CD4-positive, alpha-beta T cell treated with Interleukin-10 for 1 hour (primary cell): ENCODE data around the gene GP1BB.

ENCODE experiments used
- DNase-seq: peaks from one replicate; pipeline ENCODE4 v3.0.0-alpha.2; 2020

GP1BB gene

GRCh38 chr22:19727310-19728150, 4.2 kb downstream of the GP1BB start:
- no peak for DNase-seq

DNA sequence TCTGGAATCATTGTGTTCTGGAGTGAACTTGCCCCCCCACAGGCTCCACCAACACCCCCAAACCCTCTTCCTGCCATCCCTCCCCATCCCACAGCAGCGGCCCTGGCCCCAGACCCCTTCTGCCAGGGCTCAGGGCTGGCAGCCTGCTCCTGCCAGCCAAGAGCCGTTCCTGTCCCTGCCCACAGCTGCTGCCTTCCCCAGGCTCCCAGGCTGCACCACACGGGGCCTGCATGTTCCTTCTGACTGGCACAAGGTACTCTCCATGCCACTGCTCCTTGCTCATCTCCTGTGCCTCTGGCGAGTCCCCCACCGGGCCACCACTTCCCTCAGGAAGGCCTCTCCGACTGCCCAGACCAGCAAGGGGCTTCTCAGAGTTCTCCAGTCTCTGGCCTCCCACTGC, 4.9 kb downstream of the GP1BB start:
- no peak for DNase-seq

DNA sequence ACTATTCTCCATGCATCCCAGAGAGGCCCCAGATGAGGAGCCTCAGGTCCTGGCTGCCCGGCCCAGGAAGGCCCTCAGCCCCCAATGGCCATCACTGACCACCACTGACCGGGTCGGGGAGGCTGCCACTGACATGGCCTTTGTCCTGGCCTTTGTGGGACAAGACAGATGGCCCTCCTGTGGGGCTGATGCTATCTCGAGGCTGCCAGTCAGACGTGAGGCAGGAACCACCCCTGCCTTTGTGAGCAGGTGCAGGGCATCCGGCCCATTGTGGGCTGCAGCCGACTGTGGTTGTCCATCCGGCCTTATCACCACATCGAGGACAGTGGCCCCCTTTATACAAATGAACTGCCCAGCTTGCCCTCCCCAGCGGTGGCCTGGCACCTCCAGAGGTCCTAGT, 5.5 kb downstream of the GP1BB start:
- DNase-seq = no peak

- DNase-seq = no peak
Observed at GRCh38 chr22:19729507-19729906, 6.2 kb downstream of the GP1BB start.

DNA sequence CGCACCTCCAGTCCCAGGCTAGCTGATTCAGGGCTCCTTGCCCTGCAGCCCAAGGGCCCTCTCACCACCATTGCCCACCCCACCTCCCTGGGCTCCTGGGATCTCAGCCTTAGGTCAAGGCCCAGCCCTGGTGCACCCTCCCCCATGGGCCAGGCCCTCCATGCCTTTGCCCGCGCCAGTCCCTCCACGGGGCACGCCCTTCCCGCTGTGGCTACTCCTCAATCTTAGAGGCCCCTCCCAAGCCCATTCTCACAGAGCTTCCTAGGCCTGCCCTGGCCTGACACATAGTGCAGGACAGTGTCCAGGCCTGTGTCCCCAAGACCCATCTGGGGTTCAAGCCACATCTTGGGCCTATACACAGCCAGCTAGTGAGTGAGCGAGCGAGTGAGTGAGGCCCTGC, 6.9 kb downstream of the GP1BB start:
- no peak for DNase-seq

DNA sequence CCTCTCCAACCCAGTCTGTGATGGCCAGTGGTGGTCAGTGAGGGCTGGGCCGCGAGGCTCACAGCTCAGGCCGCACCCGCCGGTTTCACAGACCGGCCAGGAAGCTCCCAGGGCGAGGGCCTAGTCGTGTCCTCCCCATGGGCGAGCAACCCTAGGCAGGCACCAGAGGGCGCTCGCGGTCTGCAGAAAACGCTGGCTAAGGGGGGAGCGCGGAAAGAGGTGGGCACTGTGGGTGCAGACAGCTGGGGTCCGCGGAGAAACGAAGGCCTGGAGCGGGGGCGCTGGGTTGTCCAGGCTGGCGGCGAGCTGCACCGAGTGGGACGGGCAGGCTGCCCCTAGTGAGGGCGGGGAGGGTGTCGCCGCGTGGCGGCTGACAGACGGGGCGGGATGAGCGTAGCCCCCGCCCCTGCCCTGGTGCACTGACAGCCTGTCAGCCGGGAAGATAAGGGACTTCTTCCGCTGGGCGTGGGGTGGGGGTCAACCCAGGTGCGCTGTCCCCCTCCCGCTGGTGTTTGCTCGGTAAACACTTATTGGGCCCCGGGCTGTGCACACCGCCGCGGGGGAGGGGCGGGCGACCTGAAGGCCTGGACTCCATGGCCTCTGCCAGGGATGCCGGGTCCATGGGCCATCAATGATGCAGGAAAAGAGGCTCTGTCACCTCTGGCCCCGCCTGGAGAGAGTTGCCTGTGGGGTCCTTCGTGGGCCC, 7.5 kb downstream of the GP1BB start:
- DNase-seq = peak; percentile 84

DNA sequence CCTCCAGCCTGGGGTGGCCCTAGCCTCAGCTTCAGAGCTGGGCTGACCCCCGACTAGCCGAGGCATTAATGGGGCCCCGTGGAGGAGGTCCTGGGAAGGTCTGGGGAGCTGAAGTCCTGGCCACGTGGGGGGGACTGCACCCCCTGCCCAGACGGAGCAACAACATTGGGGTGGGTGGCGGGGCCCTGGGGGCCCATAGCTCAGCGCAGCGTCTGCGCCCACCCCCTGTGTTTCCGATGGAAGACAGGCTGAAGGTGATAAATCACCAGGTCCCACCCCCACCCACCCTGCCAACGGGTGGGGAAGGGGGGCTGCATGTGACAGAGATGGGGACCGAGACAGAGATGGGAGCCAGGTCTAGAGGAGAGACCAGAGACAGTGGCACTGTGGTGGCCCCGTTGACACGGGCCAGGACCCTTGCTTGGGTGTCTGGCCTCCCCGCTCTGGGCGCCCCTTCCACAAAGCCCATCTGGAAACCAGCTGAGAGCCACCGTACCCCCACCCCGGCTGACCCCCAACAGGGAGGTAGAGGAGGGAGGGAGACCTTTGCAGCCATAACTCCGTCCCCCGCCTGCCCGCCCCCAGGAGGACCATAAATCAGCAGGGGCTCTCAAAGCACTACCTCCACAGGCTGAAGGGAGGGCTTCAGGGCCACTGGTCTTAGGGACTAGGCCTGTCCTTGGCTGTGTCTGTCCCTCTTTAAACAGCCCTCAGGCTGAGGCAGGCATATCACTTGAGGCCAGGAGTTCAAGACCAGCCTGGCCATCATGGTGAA, 8.2 kb downstream of the GP1BB start:
- no peak for DNase-seq

DNA sequence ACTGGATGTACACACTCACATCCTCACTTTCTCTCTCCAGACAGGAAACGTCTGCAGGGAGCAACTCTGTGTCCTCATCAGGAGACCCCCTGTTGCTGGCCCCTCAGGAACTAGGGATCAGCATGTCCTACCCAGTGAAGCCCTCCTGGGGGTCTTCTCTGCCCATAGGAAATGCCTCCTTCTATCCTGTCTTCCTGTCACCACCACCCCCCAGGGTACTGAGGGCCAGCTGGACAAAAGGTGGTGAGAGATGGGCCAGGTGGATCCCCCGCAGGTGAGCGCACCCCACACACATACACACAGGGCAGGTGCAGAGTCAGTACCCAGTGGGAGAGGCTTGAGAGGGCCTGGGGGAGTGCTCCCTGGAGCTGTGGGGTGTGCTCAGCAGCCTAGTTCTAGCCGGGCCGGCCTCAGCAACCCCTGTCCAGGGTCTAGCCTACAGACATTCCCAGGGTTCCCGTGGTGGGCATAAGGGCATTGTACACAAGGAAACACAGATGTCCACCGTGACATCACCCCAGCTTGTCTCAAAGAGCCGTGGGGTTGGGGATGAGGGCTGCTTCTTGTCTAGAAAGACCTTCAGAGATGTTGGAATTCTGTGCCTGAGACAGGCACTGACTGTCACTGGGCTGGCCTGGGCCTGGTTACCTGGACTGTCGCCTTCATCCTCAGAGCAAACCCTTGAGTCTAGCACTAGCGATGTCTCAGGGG, 9.2 kb downstream of the GP1BB start:
- DNase-seq = no peak

DNA sequence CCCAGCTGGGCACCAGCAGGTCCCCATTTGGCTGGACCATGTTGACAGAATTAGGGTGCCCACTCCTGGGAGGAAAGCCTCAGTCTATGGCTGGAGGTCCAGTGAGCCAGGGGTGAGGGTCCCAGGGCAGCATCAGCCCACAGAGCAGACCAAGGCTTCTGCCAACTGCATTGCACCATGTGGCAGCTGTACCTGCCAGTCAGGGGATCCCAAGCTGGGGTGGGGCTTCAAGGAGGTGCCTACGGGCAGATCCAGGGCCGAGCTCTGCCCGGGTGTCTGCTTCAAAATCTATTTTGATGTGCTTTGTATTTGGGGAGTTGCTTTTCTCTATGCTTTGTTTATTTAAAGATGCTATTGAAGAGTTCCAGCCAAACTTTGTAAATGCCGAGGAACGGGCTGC, 10.4 kb downstream of the GP1BB start:
- DNase-seq = no peak

DNA sequence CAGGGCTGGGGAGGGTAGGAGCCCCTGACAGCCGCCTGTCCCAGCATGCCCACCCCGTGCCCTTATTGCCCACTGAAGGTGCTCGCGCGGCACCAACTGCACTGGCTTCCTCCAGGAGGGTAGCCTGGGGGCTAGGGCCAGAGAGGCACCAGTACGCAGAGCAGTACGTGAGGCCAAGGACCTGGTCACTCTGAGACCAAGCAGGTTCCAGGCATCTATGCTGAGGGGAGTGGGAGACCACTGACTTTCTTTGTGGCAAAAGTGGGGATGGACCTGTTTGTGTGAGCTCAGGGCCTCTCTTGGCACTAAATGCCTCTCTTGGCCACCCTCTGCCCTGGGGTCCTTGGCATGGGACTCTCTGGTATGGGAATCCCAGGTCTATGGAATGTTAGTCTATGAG, 10.8 kb downstream of the GP1BB start:
- DNase-seq = no peak

- DNase-seq = no peak
Observed at GRCh38 chr22:19734837-19735382, 11.6 kb downstream of the GP1BB start.

DNA sequence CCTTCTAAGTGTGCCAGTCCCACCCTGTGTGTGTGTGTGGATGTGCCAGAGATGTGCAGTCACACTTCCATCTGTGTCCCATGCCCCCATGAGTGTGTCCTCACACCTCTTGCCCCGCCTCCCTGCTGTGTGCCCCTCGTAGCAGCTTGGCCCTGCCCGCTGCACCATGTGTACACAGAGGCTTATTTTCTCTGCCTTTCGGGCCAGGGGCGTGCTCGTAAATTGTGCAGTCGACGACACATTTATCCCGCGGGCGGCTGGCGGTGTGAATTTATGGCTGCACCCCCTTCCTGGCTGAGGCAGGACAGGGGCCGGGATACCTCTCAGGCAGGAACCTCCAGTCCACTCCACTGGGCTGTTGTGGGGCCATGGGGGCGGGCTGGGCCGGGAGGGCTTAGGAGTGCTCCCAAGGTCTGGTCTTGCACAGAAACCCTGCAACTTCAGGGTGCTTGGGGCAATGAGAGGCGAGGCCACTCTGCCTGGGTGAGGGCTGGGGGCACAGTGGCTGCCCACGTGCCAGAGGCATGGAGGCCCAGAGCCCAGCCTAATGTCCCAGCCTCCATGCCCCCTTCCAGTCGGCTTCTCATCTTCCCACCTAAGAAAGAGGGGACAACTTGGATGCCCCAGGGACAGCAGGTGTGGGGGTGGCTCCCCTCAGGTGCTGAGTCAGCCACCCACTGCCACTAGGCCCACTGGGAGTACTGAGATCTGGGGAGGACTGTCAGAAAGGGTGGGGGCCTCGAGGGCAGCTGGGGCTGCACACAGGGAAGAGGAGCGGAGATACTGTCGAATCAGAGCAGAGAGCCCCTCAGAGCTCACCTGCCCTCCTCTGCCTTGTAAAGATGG, 12.5 kb downstream of the GP1BB start:
- no peak for DNase-seq

- DNase-seq = no peak
Observed at GRCh38 chr22:19737846-19738663, 14.7 kb downstream of the GP1BB start.

- no peak for DNase-seq
Observed at GRCh38 chr22:19738664-19739447, 15.5 kb downstream of the GP1BB start.

DNA sequence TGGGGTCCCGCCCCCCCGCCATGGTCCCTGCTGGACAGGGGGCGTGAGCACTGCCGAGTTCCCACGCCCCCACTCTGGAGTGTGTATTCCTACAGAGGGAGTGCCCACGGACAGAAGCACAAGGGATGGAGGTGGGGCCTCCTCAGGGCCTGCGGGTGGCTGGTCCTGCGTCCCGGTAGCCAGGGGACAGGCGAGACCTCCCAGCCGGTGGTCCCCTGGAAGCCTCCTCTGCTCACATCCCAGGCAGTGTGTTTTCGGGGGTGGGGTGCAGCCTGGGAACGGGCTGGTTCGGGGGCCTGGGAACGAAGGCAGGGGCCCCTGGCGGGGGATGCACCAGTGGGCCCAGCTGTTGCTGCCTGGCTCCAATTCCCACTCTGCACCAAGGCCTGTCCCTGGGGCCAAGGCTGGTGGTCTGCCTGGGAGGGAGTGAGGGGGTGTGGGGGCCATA, 16.1 kb downstream of the GP1BB start:
- DNase-seq = no peak

- no peak for DNase-seq
Observed at GRCh38 chr22:19739911-19740449, 16.6 kb downstream of the GP1BB start.

DNA sequence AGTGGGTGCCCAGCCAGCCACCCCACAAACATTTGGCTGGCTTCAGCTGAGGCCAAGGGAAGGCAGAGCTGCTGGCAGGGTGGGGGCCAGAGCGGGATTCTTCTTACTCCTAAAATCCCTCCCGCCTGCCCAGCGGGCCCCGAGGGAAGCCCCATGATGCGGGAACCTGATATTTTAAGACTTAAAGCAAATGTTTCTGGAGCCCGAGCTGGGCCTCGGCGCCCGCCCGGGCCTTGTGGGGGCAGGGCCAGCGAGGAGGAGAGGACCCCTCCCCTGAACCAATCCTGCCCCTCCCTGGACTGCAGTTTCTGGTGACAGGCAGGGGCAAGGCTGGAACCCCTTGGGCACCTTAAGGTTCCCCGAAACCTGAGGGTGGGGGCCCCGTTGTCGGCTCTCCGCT, 17.2 kb downstream of the GP1BB start:
- no peak for DNase-seq

DNA sequence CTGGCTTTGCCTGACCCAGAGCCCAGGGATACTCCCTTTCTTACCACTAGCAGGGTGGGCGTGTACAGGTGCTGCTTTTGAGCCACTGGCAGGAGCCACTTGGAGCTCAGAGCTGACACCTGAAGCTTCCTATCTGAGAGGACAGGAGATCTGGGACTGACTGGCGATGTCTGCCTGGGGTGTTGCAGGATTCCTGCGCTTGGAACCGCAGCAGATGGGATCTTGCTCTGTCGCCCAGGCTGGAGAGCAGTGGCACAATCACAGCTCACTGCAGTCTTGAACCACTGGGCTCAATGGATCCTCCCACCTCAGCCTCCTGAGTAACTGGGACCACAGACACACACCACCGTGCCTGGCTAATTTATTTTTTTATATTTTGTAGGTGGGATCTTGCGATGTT, 17.7 kb downstream of the GP1BB start:
- DNase-seq = no peak
